Measurements from ENCODE around the gene SERINC5.
A peak's percentile ranks its signal among the peaks of the same experiment; 100 is the strongest.

SERINC5 gene

DNA sequence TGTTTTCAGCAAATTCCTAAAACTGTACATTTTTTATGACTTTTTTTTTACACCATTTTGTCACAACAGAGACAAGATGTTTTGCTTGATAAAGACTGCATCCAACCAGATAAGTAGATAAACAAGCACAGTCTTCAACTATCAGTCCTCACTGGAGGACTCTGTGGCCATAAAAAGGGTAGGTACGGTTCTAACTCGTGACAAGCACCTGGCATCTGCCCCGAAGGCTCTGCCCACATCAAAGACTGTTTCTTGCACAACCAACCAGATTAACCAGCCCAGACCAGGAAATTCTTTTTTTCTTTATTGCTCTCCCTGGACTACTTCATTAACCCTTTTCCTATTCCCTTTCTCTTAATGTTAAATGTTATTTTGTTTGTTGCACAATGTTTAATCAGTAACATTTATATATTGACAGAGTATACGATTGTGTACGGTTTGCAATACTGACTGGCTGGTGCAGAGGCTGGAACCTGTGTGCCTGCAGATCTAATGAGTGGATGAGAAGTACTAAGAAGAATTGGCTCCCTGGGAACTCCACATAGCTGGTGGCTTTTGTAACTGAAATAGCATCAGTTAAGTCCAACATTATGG lies 74.1 kb downstream of the SERINC5 start:
- TF ChIP-seq ZFX (IDR thresholded peaks at IDR 0.05; ENCODE audit: borderline replicate concordance), result no peak
- TF ChIP-seq, protein P1, sequence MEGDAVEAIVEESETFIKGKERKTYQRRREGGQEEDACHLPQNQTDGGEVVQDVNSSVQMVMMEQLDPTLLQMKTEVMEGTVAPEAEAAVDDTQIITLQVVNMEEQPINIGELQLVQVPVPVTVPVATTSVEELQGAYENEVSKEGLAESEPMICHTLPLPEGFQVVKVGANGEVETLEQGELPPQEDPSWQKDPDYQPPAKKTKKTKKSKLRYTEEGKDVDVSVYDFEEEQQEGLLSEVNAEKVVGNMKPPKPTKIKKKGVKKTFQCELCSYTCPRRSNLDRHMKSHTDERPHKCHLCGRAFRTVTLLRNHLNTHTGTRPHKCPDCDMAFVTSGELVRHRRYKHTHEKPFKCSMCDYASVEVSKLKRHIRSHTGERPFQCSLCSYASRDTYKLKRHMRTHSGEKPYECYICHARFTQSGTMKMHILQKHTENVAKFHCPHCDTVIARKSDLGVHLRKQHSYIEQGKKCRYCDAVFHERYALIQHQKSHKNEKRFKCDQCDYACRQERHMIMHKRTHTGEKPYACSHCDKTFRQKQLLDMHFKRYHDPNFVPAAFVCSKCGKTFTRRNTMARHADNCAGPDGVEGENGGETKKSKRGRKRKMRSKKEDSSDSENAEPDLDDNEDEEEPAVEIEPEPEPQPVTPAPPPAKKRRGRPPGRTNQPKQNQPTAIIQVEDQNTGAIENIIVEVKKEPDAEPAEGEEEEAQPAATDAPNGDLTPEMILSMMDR (IDR thresholded peaks at IDR 0.05), result no peak
- H3K27ac ChIP-seq, result peak overlapping the region; percentile 91

DNA sequence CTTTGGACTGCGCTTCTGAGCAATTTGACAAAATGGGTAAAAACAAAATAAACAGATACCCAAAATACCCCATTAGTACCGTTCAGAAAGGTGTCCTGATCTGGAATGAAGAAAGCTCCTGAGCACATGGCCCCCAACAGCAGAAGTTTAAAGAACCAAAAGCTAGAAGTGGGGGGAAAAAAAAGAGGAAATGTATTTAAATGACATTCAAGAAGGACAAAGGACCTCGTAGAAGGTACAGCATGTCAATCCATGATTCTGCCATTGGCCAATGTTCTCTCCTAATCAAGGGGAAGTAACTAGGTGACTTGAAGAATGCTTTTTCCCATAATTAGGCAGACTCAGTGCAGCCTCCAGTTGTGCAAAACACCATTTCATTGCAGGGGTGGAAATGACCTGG lies 78.6 kb downstream of the SERINC5 start:
- H3K27ac ChIP-seq, result no peak overlapping the region
- TF ChIP-seq ZFX (IDR thresholded peaks at IDR 0.05; ENCODE audit: borderline replicate concordance), result no peak
- TF ChIP-seq, protein P1 (IDR thresholded peaks at IDR 0.05), result no peak

DNA sequence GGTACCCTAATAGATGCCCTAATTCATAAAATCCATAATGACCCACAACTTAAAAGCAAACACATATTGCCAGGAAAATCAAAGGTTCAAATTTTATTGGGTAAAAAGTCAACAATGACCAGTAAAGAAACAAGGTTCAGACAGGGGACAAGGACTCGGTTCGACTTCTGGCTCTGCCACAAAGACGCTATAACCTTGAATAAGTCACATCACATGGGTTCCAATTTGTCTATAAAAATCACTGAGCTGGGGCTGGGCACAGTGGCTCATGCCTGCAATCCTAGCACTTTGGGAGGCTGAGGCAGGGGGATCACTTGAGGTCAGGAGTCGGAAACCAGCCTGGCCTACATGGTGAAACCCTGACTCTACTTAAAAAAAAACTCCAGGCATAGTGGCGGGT lies 80.5 kb downstream of the SERINC5 start:
- TF ChIP-seq ZFX (IDR thresholded peaks at IDR 0.05; ENCODE audit: borderline replicate concordance), result no peak
- no peak overlapping the region for H3K27ac ChIP-seq

DNA sequence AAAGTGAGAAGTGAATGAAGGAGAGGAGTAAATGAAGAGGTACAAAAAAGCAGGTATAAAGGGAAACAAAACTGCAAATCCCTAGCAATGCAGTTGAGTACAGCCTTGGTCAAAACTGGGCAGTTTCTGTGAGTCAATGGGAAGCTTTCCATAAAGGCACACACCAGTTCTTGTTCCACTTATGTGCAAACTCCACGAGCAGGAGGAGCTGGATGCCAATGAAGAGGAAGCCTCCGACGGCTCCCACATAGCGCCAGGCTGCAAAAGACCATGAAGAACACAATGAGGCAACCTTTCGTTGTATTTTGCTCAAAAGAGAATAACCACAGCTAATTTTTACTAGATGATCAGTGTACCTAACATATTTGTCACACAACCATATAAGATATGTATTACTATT lies 81.1 kb downstream of the SERINC5 start:
- H3K27ac ChIP-seq, result no peak overlapping the region
- TF ChIP-seq, protein P1 (IDR thresholded peaks at IDR 0.05), result no peak
- TF ChIP-seq ZFX (IDR thresholded peaks at IDR 0.05; ENCODE audit: borderline replicate concordance), result no peak

DNA sequence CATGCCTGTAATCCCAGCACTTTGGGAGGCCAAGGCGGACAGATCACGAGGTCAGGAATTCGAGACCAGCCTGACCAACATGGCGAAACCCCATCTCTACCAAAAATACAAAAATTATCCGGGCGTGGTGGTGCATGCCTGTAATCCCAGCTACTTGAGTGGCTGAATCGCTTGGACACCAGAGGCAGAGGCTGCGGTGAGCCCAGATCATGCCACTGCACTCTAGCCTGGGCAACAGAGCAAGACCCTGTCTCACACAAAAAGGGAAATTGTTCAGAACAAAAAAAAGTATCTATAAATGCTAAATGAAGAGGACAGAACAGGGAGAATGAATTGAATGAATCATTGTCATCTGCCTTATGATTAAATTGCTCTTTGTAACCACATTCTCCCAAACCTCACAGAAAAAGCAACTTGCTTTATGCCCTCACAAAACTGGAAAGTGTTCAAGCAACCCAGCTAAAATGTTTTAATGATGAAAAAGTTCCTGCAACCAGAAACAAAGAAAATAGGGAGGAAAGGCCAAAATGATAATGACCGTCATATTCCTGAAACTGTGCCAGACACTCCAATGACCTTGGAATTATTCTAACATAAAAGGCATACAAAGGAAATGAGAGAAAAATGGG lies 83.7 kb downstream of the SERINC5 start:
- H3K27ac ChIP-seq, result no peak overlapping the region
- TF ChIP-seq, protein P1 (IDR thresholded peaks at IDR 0.05), result no peak
- no peak for TF ChIP-seq ZFX (IDR thresholded peaks at IDR 0.05; ENCODE audit: borderline replicate concordance)

DNA sequence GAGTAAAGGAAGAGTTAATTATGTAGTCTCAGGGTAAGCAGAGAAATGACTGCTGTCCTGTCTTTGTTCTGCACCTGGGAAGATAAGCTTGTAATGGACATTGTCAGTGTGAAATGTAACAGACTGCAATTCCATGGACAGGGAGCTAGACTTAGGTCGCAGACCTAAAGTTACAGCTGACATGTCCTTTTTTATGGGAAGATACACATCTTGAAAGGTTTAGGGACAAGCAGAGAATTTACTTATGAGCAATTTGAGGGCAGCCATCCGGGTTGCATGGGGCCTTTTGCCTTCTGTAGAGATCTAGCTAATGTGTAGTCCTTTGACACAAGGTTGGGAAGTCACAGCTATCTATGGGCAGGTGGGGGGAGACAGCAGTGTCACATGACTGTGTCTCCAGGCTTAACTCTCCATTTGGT lies 85.7 kb downstream of the SERINC5 start:
- no peak overlapping the region for H3K27ac ChIP-seq
- TF ChIP-seq, protein P1 (IDR thresholded peaks at IDR 0.05), result no peak
- no peak for TF ChIP-seq ZFX (IDR thresholded peaks at IDR 0.05; ENCODE audit: borderline replicate concordance)

DNA sequence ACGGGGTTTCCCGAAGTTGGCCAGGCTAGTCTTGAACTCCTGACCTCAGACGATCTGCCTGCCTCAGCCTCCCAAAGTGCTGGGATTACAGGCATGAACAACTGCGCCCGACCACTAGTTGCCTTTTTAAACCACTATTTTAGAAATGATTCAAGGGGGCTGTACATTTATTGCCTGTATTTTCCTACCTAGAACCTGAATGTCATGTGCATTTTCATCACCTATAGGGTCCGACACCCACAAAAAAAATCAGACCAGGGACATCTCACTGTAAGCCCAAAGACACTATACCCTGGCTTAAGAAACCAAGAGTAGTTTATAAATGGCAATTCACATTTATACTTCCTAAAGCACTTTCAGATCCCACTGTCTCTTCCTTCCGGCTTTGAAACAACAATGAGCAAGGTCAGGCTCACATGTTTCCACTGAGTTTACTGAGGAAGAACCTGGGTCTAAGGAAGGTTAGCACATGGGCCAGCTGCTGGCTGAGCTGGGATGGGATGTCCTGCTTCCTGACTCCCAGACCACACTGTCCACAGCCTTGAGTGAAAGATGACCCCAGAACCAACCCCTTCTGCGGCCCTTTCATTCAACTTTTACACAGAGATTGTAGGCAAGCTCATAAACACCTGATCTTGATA lies 87.3 kb downstream of the SERINC5 start:
- TF ChIP-seq, protein P1 (IDR thresholded peaks at IDR 0.05), result no peak
- no peak for TF ChIP-seq ZFX (IDR thresholded peaks at IDR 0.05; ENCODE audit: borderline replicate concordance)
- no peak overlapping the region for H3K27ac ChIP-seq
